OCI-LY1 (cell line): Measurements from ENCODE around the gene RPEL1.

Experiments used
- H2AFZ ChIP-seq: fragments of 200-600 bp; sonication (generic), shearing (Covaris generic); 2 replicates; pipeline ENCODE4 v1.6.0; 2014; ENCODE audit warnings: antibody characterized with exemption, mild to moderate bottlenecking, low read length
- H3F3A ChIP-seq: fragments of 200-600 bp; sonication (generic), shearing (Covaris generic); 2 replicates; pipeline ENCODE4 v1.6.0; 2014; ENCODE audit warnings: mild to moderate bottlenecking, antibody characterized with exemption, low read length, moderate library complexity; ENCODE audit not compliant: insufficient read depth
- H3K27ac ChIP-seq: fragments of 200-600 bp; sonication (generic); 2 replicates; pipeline ENCODE4 v1.5.1; 2014; ENCODE audit warnings: low read length, mixed run types, mild to moderate bottlenecking, low read depth; ENCODE audit not compliant: poor library complexity, severe bottlenecking
- H3K27me3 ChIP-seq: fragments of 200-600 bp; sonication (generic); 2 replicates; pipeline ENCODE4 v1.6.0; 2014; ENCODE audit warnings: antibody characterized with exemption, mild to moderate bottlenecking, low read length, moderate library complexity; ENCODE audit not compliant: insufficient read depth
- H3K36me3 ChIP-seq: fragments of 200-600 bp; sonication (generic); 2 replicates; pipeline ENCODE4 v1.6.1; 2014; ENCODE audit warnings: mild to moderate bottlenecking, antibody characterized with exemption, low read length, moderate library complexity, mixed read lengths; ENCODE audit not compliant: insufficient read depth
- H3K4me1 ChIP-seq: fragments of 200-600 bp; sonication (generic); 2 replicates; pipeline ENCODE4 v1.5.1; 2014; ENCODE audit warnings: mild to moderate bottlenecking, low read length, moderate library complexity; ENCODE audit not compliant: insufficient read depth, severe bottlenecking
- H3K4me2 ChIP-seq: fragments of 200-600 bp; sonication (generic), shearing (Covaris generic); 2 replicates; pipeline ENCODE4 v1.6.1; 2014; ENCODE audit warnings: low read length
- H3K4me3 ChIP-seq: fragments of 200-600 bp; sonication (generic); 2 replicates; pipeline ENCODE4 v1.5.1; 2014; ENCODE audit warnings: low read length, low read depth, mild to moderate bottlenecking, mixed read lengths; ENCODE audit not compliant: poor library complexity, severe bottlenecking
- H3K79me2 ChIP-seq: fragments of 200-600 bp; shearing (Covaris generic); 2 replicates; pipeline ENCODE4 v1.6.1; 2016; ENCODE audit warnings: mixed run types, low read length, mixed read lengths; ENCODE audit not compliant: insufficient read depth
- H3K9ac ChIP-seq: fragments of 200-600 bp; sonication (generic), shearing (Covaris generic); 2 replicates; pipeline ENCODE4 v1.6.1; 2014; ENCODE audit warnings: mild to moderate bottlenecking, low read length, mixed read lengths
- H3K9me2 ChIP-seq: fragments of 200-600 bp; sonication (generic), shearing (Covaris generic); 2 replicates; pipeline ENCODE4 v1.6.1; 2014; ENCODE audit warnings: low read depth, mild to moderate bottlenecking, low read length, mixed read lengths
- H3K9me3 ChIP-seq: fragments of 200-600 bp; shearing (Covaris generic); 2 replicates; pipeline ENCODE4 v1.6.1; 2014; ENCODE audit warnings: low read length, mixed read lengths
- H4K20me1 ChIP-seq: fragments of 200-600 bp; sonication (generic), shearing (Covaris generic); 2 replicates; pipeline ENCODE4 v1.6.0; 2016; ENCODE audit warnings: mild to moderate bottlenecking, low read length; ENCODE audit not compliant: insufficient read depth
- CTCF ChIP-seq: fragments of 200-600 bp; sonication (generic), shearing (Covaris generic); IDR thresholded peaks from 2 replicates; pipeline ENCODE4 v1.5.1; 2017; ENCODE audit warnings: mild to moderate bottlenecking, antibody characterized with exemption, low read length, moderate library complexity, mixed read lengths
- EZH2 ChIP-seq: fragments of 200-600 bp; sonication (generic), shearing (Covaris generic); IDR thresholded peaks from 2 replicates; pipeline ENCODE4 v1.8.0; 2017; ENCODE audit warnings: borderline replicate concordance, mixed run types, mild to moderate bottlenecking, antibody characterized with exemption, low read length, moderate library complexity, mixed read lengths

Gene RPEL1

GRCh38 chr10:103259989-103260388, 14.3 kb downstream of the RPEL1 start:
- Histone ChIP-seq H3K27me3 (no peaks in the 10 kb centered on the region), H3K9me3 (no peaks in the 10 kb centered on the region), H3K4me2 (no peak overlapping the region), H3K36me3 (no peaks in the 10 kb centered on the region), H3K9ac (no peak overlapping the region), H4K20me1 (no peaks in the 10 kb centered on the region), H3F3A (no peaks in the 10 kb centered on the region), H3K79me2 (no peaks in the 10 kb centered on the region), H2AFZ (no peak overlapping the region), H3K4me1 (no peaks in the 10 kb centered on the region), H3K27ac (no peak overlapping the region), H3K9me2 (no peaks in the 10 kb centered on the region), H3K4me3 (no peak overlapping the region)
- TF ChIP-seq CTCF (no peak), EZH2 (no peak)

- TF ChIP-seq CTCF = no peak
- TF ChIP-seq EZH2 = no peak
- H3F3A ChIP-seq = no peaks in the 10 kb centered on the region
- H3K9me3 ChIP-seq = no peaks in the 10 kb centered on the region
- H3K27me3 ChIP-seq = no peaks in the 10 kb centered on the region
- no peaks in the 10 kb centered on the region for H3K79me2 ChIP-seq
- no peaks in the 10 kb centered on the region for H3K4me1 ChIP-seq
- H3K4me3 ChIP-seq = no peak overlapping the region
- no peaks in the 10 kb centered on the region for H4K20me1 ChIP-seq
- H3K4me2 ChIP-seq = no peak overlapping the region
- H3K27ac ChIP-seq = no peak overlapping the region
- no peak overlapping the region for H3K9ac ChIP-seq
- H3K36me3 ChIP-seq = no peaks in the 10 kb centered on the region
- no peak overlapping the region for H2AFZ ChIP-seq
- no peaks in the 10 kb centered on the region for H3K9me2 ChIP-seq
Measured at GRCh38 chr10:103262229-103262628, 16.5 kb downstream of the RPEL1 start.

GRCh38 chr10:103265717-103266329, 20.1 kb downstream of the RPEL1 start:
- no peak overlapping the region for H3K4me2 ChIP-seq
- H3K9ac ChIP-seq = no peak overlapping the region

GRCh38 chr10:103273041-103273441, 27.4 kb downstream of the RPEL1 start:
- Histone ChIP-seq H4K20me1 (no peaks in the 10 kb centered on the region), H3K4me1 (no peaks in the 10 kb centered on the region), H3K79me2 (no peaks in the 10 kb centered on the region), H3K9ac (no peak overlapping the region), H3K4me2 (no peak overlapping the region), H3K4me3 (no peak overlapping the region), H3K9me3 (no peaks in the 10 kb centered on the region), H3F3A (no peaks in the 10 kb centered on the region), H3K9me2 (no peaks in the 10 kb centered on the region), H2AFZ (no peak overlapping the region), H3K27ac (no peak overlapping the region), H3K27me3 (no peaks in the 10 kb centered on the region), H3K36me3 (no peaks in the 10 kb centered on the region)
- TF ChIP-seq EZH2 (no peak), CTCF (no peak)

More at GRCh38 chr10:103265717-103266329, 20.1 kb downstream of the RPEL1 start:
- H3K4me1 ChIP-seq = no peaks in the 10 kb centered on the region
- H3K9me3 ChIP-seq = no peaks in the 10 kb centered on the region
- no peaks in the 10 kb centered on the region for H3K79me2 ChIP-seq
- H3F3A ChIP-seq = no peaks in the 10 kb centered on the region
- H2AFZ ChIP-seq = no peak overlapping the region
- H3K9me2 ChIP-seq = no peaks in the 10 kb centered on the region
- H3K4me3 ChIP-seq = no peak overlapping the region
- TF ChIP-seq EZH2 = no peak
- H3K36me3 ChIP-seq = no peaks in the 10 kb centered on the region
- no peaks in the 10 kb centered on the region for H3K27me3 ChIP-seq
- H3K27ac ChIP-seq = no peak overlapping the region
- no peaks in the 10 kb centered on the region for H4K20me1 ChIP-seq
